Endothelial cell of umbilical vein (primary cell): ENCODE results near the gene KRTAP4-11. TPM values are rescaled to one million over a fixed set of nuclear protein-coding genes. Genes with fewer than 3 reads are reported as not detected.

Source experiments
- BruUV-seq: library from RNA; stranded (reverse); fragments of 400-500 nt; replicated peaks from 2 replicates; lab custom pipeline; 2021; lab: Mats Ljungman, UMichigan
- CTCF ChIA-PET: fragments of 300-600, 350-600 bp; sonication (Branson Sonifier 250); formaldehyde crosslinking; loops from one replicate; lab custom pipeline; 2021; ENCODE audit warnings: antibody characterized with exemption, inconsistent platforms; lab: Charles Lee
- POLR2A ChIA-PET: fragments of 300-600, 350-600 bp; sonication (Branson Sonifier 250); formaldehyde crosslinking; loops from one replicate; lab custom pipeline; 2021; ENCODE audit warnings: antibody characterized with exemption, inconsistent platforms; lab: Charles Lee
- DNase-seq: peaks from one replicate; pipeline ENCODE4 v3.0.0-alpha.2; 2011; ENCODE audit warnings: low read depth, low spot score
- FAIRE-seq: peaks from 2 replicates; lab custom pipeline; 2011; peaks lifted over from hg19 to GRCh38; lab: Jason Lieb, UNC
- H2AFZ ChIP-seq: 2 replicates; pipeline ENCODE4 v1.6.0; 2012; ENCODE audit warnings: low read depth, low read length, control low read depth, inconsistent platforms
- H3K27ac ChIP-seq: 2 replicates; pipeline ENCODE4 v1.5.1; 2011; ENCODE audit warnings: low read depth, mild to moderate bottlenecking, control low read depth, low read length, moderate library complexity; ENCODE audit not compliant: insufficient read depth
- H3K27me3 ChIP-seq, 2 experiments: 2 replicates each; pipeline versions ENCODE4 v1.6.0 to v1.6.1; 2011; ENCODE audit warnings: low read length in 2 of 2, mixed read lengths in 1 of 2; ENCODE audit not compliant: control insufficient read depth in 2 of 2, insufficient read depth in 2 of 2
- H3K36me3 ChIP-seq, 2 experiments: 2 replicates in 1 of 2; 3 replicates in 1 of 2; pipeline ENCODE4 v1.5.1; 2011; ENCODE audit warnings: low read length in 2 of 2, mild to moderate bottlenecking in 1 of 2, moderate library complexity in 1 of 2; ENCODE audit not compliant: control insufficient read depth in 2 of 2, insufficient read depth in 2 of 2; ENCODE audit errors: extremely low read depth in 1 of 2
- H3K4me1 ChIP-seq: 3 replicates; pipeline ENCODE4 v1.5.1; 2011; ENCODE audit warnings: mild to moderate bottlenecking, low read length; ENCODE audit not compliant: control insufficient read depth, insufficient read depth; ENCODE audit errors: extremely low read depth
- H3K4me2 ChIP-seq: 2 replicates; pipeline ENCODE4 v1.6.1; 2011; ENCODE audit warnings: low read length, control low read depth, mixed read lengths; ENCODE audit not compliant: insufficient read depth
- H3K4me3 ChIP-seq, 3 experiments: fragments of 200-600 bp in 1 of 3; sonication (generic), shearing (Covaris generic) in 1 of 3; replicated peaks in 1 of 3; 2 replicates each; pipeline ENCODE4 v1.5.1; 2011 to 2016; ENCODE audit warnings: control low read depth in 3 of 3, low read length in 3 of 3, mild to moderate bottlenecking in 2 of 3, inconsistent platforms in 1 of 3, low read depth in 1 of 3, moderate library complexity in 1 of 3; ENCODE audit not compliant: insufficient read depth in 1 of 3
- H3K79me2 ChIP-seq: 2 replicates; pipeline ENCODE4 v1.6.0; 2012; ENCODE audit warnings: low read length, inconsistent platforms; ENCODE audit not compliant: control insufficient read depth, insufficient read depth
- H3K9ac ChIP-seq: replicated peaks from 2 replicates; pipeline ENCODE3; 2011; ENCODE audit warnings: low read length, control low read depth; ENCODE audit not compliant: insufficient read depth; ENCODE audit errors: extremely low read depth
- H3K9me1 ChIP-seq: replicated peaks from 3 replicates; pipeline ENCODE4 v1.6.0; 2011; ENCODE audit warnings: mild to moderate bottlenecking, low read length; ENCODE audit not compliant: control insufficient read depth, insufficient read depth; ENCODE audit errors: extremely low read depth
- H3K9me3 ChIP-seq: replicated peaks from 2 replicates; pipeline ENCODE4 v1.5.1; 2012; ENCODE audit warnings: low read length, inconsistent platforms; ENCODE audit not compliant: control insufficient read depth, insufficient read depth
- H4K20me1 ChIP-seq: replicated peaks from 2 replicates; pipeline ENCODE3; 2011; ENCODE audit warnings: mild to moderate bottlenecking, low read length; ENCODE audit not compliant: control insufficient read depth, insufficient read depth; ENCODE audit errors: extremely low read depth
- CTCF ChIP-seq, 2 donors: IDR thresholded peaks; 1 replicate in 1 of 2; 2 replicates in 1 of 2; pipeline ENCODE4 v1.5.1; 2011; ENCODE audit warnings: low read length in 2 of 2, mild to moderate bottlenecking in 2 of 2, moderate library complexity in 2 of 2, control low read depth in 1 of 2, inconsistent platforms in 1 of 2, low read depth in 1 of 2; ENCODE audit not compliant: insufficient read depth in 1 of 2; ENCODE audit errors: extremely low read depth in 1 of 2
- EZH2 ChIP-seq: IDR thresholded peaks from 2 replicates; pipeline ENCODE4 v1.6.1; 2012; ENCODE audit warnings: borderline replicate concordance, low read depth, mild to moderate bottlenecking, moderate library complexity, low read length, inconsistent platforms; ENCODE audit not compliant: severe bottlenecking
- FOS ChIP-seq: IDR thresholded peaks from 2 replicates; pipeline ENCODE4 v1.6.1; 2011; ENCODE audit warnings: mild to moderate bottlenecking, low read length, moderate library complexity, borderline replicate concordance; ENCODE audit not compliant: insufficient read depth
- GATA2 ChIP-seq: IDR thresholded peaks from 2 replicates; pipeline ENCODE4 v1.7.0; 2011; ENCODE audit warnings: low read depth, mild to moderate bottlenecking, moderate library complexity, mixed read lengths, low read length; ENCODE audit not compliant: insufficient read length, insufficient read depth
- JUN ChIP-seq: IDR thresholded peaks from 2 replicates; pipeline ENCODE4 v1.6.1; 2011; ENCODE audit warnings: borderline replicate concordance, low read depth; ENCODE audit not compliant: insufficient read length, insufficient read depth
- MYC ChIP-seq: IDR thresholded peaks from one replicate; pipeline ENCODE4 v1.6.1; 2011; ENCODE audit warnings: mild to moderate bottlenecking, low read depth, low read length
- POLR2A ChIP-seq: IDR thresholded peaks from 2 replicates; pipeline ENCODE4 v1.6.1; 2012; ENCODE audit warnings: low read depth, mild to moderate bottlenecking, control low read depth, low read length
- POLR2AphosphoS5 ChIP-seq: IDR thresholded peaks from 2 replicates; pipeline ENCODE4 v1.6.1; 2012; ENCODE audit warnings: low read depth, mild to moderate bottlenecking, control low read depth, low read length, moderate library complexity; ENCODE audit not compliant: insufficient read depth
- dilution Hi-C: fragments of 300-500 bp; cut with MboI; formaldehyde crosslinking; loops from one replicate; pipeline ENCODE4 v1.15.0; 2019; ENCODE audit warnings: low sequenced_read_pairs; ENCODE audit not compliant: extremely low pct_ligation_motif_present
- intact Hi-C: fragments of 100-400 bp; cut with micrococcal nuclease; formaldehyde crosslinking; loops from one replicate; pipeline ENCODE4 v1.10.0; 2022
- polyA plus RNA-seq, 4 experiments: library from polyadenylated mRNA; depleted of rRNA in 3 of 4; stranded (reverse) in 3 of 4; unstranded in 1 of 4; fragments of >200 nt; gene quantifications; 2 replicates each; pipeline versions ENCODE4 v1.2.1 to v1.2.3, GENCODE V29; 2011 to 2012; ENCODE audit warnings: missing spikeins in 1 of 4
- total RNA-seq: library from RNA; stranded (reverse); gene quantifications from 2 replicates; pipeline ENCODE4 v1.2.3, GENCODE V29; 2021
- TF ChIP-seq, protein P1 (sequence below): IDR thresholded peaks from 2 replicates; pipeline ENCODE4 v1.6.1; 2011; ENCODE audit not compliant: insufficient read depth, insufficient read length

Gene KRTAP4-11
- total and polyA plus RNA-seq, 2 donors (not counting 3 experiments of a cell fraction or from before 2014, with no cell fraction given): not detected

DNA sequence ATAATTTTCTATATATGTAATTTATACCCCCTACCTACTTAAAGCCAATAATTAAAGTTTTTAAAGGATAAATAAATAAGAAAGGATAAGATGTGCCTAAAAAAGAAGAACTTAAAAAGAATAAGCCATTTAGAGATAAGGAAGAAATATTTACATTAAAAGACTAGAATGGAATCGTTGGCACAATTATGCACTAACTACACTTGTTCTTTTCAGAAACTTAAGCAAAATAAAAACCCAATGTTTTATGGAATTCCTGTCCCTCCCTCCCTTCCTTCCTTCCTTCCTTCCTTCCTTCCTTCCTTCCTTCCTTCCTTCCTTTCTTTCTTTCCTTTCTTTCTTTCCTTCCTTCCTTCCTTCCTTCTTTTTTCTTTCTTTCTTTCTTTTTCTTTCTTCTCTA lies 26.7 kb upstream of the KRTAP4-11 start:
- DNase-seq: no peak
- no peak overlapping the region for H3K27ac ChIP-seq
- ChIA-PET CTCF (no interaction called here), POLR2A (no interaction called here)
- H4K20me1 ChIP-seq: no peaks in the 10 kb centered on the region
- no peaks in the 10 kb centered on the region for H3K36me3 ChIP-seq
- TF ChIP-seq MYC (no peak), POLR2A (no peak), JUN (no peak), EZH2 (no peak)
- TF ChIP-seq, protein P1, sequence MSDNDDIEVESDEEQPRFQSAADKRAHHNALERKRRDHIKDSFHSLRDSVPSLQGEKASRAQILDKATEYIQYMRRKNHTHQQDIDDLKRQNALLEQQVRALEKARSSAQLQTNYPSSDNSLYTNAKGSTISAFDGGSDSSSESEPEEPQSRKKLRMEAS: no peak
- H3K79me2 ChIP-seq: no peaks in the 10 kb centered on the region
- dilution Hi-C loops (no loop called here), intact Hi-C loops (no loop called here)
- no peaks in the 10 kb centered on the region for H3K4me1 ChIP-seq
- H2AFZ ChIP-seq: no peak overlapping the region
- no peak for FAIRE-seq
- no peaks in the 10 kb centered on the region for H3K9me3 ChIP-seq
- no peak overlapping the region for H3K4me2 ChIP-seq
- no peak overlapping the region for H3K4me3 ChIP-seq
- no peak overlapping the region for H3K9ac ChIP-seq
- no peaks in the 10 kb centered on the region for H3K27me3 ChIP-seq
- no TSS peak for BruUV-seq
- no peaks in the 10 kb centered on the region for H3K9me1 ChIP-seq

- Histone ChIP-seq H2AFZ (no peak overlapping the region), H3K4me2 (no peak overlapping the region), H3K36me3 (no peaks in the 10 kb centered on the region), H3K4me3 (no peak overlapping the region), H3K27me3 (no peaks in the 10 kb centered on the region), H3K4me1 (no peaks in the 10 kb centered on the region), H3K79me2 (no peaks in the 10 kb centered on the region), H3K27ac (no peak overlapping the region), H3K9me3 (no peaks in the 10 kb centered on the region), H4K20me1 (no peaks in the 10 kb centered on the region), H3K9me1 (no peaks in the 10 kb centered on the region), H3K9ac (no peak overlapping the region)
- DNase-seq: no peak
- dilution Hi-C loops: no loop called here
- FAIRE-seq: no peak
- POLR2A ChIA-PET: no interaction called here
- no TSS peak for BruUV-seq
- CTCF ChIA-PET: no interaction called here
- TF ChIP-seq EZH2 (no peak), GATA2 (no peak), JUN (no peak), CTCF (IDR thresholded peaks at IDR 0.05; ENCODE audit: extremely low read depth in 1 of 2, insufficient read depth in 1 of 2, low read depth in 1 of 2, low read length in 2 of 2) (no peak), FOS (no peak), MYC (no peak), POLR2A (no peak), POLR2AphosphoS5 (no peak)
- TF ChIP-seq, protein P1: no peak
- intact Hi-C loops: no loop called here
Observed at GRCh38 chr17:41141361-41141760, 23.2 kb upstream of the KRTAP4-11 start.
